NCI-H2196 treated with DMSO at 0.1 percent for 48 hours (cell line): ENCODE data around the gene OR4S1.
"Not testable (repeated sequence)": the region's sequence is repeated elsewhere in the genome, so short reads cannot be mapped to it uniquely, and the experiment has no call there.

Source experiments
- DNase-seq: peaks from one replicate; lab custom pipeline; 2025; ENCODE audit not compliant: unreplicated experiment; lab: John Stamatoyannopoulos, UW

OR4S1 gene, protein sequence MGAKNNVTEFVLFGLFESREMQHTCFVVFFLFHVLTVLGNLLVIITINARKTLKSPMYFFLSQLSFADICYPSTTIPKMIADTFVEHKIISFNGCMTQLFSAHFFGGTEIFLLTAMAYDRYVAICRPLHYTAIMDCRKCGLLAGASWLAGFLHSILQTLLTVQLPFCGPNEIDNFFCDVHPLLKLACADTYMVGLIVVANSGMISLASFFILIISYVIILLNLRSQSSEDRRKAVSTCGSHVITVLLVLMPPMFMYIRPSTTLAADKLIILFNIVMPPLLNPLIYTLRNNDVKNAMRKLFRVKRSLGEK

DNA sequence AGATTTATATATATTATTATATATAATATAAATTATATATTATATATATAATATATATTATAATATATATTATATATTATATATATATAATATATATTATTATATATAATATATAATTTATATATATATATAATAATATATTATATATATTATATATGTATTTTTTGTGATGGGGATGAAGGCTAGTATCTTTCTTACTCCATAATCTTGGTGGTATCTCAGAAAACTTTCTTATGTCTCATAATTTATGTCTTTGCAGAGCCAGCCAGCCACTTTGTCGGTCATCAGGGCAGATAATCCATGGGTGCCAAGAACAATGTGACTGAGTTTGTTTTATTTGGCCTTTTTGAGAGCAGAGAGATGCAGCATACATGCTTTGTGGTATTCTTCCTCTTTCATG, at the start of gene OR4S1:
TSS of gene OR4S1 (plus strand) at position 301 of the 400 bp plus-strand sequence. CDS start at position 301, 0 bp downstream.
- DNase-seq = no peak

DNA sequence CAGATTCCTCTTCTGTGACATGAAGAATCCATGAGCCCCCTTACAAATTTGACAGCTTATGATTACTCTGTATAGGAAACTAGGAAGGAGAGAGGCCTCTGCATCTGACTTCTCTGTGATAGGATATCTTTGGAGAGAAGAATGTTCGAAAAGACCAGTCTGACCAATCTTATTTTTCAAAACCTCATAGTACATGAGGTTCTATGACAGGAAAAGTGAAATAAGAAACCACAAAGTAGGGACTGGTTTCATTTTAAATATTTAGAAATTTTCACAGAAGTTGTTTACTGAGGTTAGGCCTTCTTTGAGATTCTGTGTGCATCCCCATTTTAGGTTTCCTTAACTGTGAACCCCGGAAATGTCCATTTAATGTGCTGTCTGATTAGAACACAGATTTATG, 44.4 kb upstream of the OR4S1 start:
- no peak for DNase-seq

DNA sequence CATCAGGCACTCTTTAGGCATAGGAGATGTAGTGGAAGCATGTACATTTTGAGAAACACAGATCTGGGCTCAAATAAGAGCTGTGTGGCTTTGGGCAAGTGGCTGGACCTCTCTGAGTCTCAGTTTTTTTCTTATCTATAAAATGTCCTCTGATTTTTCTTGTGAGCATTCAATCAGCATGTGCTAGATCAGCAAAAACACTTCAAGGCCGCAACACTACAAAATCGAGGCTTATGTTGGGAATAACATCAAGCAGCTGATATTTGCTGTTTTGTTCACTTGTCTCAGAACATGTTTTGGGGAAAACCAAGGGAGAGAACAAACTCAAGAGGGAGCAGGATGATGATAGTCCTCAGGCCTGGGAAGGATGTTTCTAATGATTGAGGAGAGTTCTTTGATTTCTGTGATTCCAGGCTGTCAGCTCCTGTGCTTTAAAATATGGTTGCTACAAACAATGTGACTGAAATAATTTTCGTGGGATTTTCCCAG, 42.6 kb upstream of the OR4S1 start, which contains the start of gene OR4X1:
TSS of gene OR4X1 (plus strand) at position 439 of the 489 bp plus-strand sequence. CDS start at position 439, 0 bp downstream.
- DNase-seq = no peak

DNA sequence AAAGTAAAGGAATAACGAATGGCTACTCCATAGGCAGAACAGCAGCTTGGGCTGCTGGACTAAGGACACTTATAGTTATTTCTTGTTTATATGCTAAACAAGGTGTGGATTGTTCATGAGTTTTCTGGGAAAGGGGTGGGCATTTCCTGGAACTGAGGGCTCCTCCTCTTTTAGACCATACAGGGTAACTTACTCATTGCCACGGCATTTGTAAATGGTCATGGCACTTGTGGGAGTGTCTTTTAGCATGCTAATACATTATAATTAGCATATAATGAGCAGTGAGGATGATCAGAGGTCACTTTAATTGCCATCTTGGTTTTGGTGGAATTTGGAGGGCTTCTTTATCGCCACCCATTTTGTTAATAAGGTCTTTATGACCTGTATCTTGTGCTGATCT, 35.4 kb upstream of the OR4S1 start:
- DNase-seq = no peak

DNA sequence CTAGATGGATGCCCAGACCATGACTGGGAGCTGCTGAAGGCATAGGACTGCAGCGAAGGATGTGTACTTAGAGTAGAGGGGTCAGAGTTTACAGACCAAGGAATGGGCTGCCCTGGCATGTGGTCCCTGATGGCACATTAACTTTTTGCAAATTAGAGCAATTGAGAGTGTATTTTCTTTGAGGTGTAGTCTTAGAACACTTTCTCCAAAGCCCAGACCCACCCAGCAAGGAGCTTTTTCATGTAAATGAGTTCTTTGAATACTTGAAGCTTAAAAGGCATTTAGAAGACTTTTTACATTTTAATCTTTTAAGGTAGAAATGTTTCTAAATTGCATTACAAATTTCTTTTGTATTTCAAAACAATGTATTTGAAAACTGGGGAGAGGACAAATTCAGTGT, 33.4 kb upstream of the OR4S1 start:
- DNase-seq = no peak

DNA sequence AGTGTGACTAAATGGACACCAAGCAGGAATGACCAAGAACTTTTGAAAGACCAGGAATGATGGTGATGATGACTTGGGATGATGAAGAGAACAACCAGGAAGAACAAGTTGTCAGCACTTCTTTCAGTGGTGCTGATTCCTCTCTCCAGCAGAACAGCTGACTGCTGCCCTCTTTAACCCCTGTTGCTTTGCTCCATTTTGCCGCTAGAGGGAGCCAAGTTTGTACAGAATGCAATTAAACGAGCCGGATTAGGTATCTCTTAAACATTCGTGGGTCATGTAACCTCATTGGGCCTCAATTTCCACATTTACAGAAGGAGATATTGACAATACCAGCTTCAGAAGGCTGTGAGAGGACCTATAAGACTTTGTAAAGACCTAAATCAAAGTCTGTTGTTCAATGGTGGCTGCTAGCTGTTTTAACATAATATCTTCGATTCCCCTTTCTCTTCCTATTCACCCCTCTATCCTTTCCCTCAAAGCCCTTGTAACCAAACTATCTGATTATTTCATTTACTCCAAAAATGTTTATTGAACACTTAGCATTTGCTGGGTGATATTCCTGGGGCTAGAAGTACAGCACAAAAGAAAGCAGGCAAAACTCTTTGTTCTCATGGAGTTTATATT, 1.9 kb downstream of the OR4S1 start:
- DNase-seq = peak; percentile 5

DNA sequence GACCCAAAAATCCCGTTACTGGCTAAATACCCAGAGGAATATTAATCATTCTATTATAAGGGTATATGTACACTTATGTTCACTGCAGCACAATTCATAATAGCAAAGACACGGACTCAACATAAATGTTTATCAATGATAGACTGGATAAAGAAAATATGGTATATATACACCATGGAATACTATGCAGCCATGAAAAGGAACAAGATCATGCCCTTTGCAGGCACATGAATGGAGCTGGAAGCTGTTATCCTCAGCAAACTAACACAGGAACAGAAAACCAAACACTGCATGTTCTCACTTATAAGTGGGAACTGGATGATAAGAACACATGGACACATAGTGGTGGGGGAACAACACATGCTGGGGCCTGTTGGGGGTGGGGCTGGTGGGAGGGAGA, 7.6 kb downstream of the OR4S1 start:
- not testable (repeated sequence) for DNase-seq

DNA sequence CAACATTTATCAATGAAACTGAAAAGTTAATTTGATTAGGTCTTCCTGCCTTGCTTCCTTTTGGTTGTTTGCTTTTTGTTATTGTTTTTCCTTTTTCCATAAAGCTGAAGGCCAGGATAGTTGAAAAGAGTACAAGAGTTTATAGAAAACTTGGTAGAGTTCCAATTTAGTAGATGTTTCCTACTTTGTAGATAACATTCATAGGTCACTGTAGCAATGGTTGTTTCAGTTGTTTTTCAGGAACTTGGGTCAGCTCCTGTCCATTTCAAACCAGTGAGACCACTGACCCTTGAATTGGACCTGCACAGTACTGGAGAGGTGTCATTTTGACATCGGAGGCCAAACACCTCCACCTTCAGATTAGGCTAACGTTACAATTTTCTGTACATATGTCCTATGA, 13.8 kb downstream of the OR4S1 start:
- DNase-seq = not testable (repeated sequence)

DNA sequence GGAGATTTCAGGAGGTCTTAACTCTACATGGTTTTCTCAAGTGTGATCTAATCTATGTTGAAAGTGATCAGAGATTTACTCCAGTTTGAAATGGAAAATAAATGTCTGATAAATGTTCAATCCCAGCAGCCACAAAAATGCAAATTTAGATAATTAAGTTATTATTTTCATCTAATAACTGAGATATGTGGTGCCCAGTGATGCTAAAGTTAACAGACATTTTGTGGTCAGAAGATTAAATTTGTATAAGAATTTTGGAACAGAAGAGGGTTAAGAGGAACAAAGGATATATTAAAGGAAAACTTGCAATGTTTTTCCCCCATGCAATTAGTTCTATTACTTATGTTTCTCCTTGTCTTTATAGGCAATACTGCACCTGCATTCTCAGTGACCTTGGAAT, 18.6 kb downstream of the OR4S1 start, which contains the start of gene OR4C3:
TSS of gene OR4C3 (plus strand) at position 301 of the 400 bp plus-strand sequence. CDS start 102 bp downstream, outside the sequence.
- not testable (repeated sequence) for DNase-seq

DNA sequence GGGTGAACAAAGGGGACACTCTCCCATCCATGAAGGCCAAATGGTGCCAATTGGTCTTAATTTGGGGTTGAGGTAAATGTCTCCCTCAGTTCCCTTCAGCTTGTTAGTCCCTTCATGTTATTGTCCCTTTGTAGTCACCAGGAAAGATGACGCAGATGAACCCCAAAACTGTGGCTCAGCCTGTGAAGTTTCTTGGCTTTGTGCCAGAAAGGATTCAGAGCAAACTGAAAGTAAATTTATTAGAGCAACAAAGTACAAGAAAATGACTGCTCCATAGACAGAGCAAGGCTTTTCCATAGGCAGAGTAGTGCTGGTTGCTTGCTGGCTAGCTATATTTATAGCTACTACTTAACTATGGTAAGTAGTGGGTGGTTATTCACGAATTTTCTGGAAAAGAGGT, 35.4 kb downstream of the OR4S1 start:
- DNase-seq = no peak

DNA sequence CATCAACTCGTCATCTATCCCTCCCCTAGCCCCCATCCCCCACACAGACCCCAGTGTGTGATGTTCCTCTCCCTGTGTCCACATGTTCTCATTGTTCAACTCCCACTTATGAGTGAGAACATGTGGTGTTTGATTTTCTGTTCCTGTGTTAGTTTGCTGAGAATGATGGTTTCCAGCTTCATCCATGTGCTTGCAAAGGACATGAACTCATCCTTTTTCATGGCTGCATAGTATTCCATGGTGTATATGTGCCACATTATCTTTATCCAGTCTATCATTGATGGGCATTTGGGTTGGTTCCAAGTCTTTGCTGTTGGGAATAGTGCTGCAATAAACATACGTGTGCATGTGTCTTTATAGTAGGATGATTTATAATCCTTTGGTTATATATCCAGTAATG, 36.5 kb downstream of the OR4S1 start:
- not testable (repeated sequence) for DNase-seq

DNA sequence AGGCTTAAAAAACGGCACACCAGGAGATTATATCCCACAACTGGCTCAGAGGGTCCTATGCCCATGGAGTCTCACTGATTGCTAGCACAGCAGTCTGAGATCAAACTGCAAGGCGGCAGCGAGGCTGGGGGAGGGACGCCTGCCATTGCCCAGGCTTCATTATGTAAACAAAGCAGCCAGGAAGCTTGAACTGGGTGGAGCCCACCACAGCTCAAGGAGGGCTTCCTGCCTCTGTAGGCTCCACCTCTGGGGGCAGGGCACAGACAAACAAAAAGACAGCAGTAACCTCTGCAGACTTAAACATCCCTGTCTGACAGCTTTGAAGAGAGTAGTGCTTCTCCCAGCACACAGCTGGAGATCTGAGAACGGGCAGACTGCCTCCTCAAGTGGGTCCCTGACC, 40.3 kb downstream of the OR4S1 start:
- DNase-seq = not testable (repeated sequence)

DNA sequence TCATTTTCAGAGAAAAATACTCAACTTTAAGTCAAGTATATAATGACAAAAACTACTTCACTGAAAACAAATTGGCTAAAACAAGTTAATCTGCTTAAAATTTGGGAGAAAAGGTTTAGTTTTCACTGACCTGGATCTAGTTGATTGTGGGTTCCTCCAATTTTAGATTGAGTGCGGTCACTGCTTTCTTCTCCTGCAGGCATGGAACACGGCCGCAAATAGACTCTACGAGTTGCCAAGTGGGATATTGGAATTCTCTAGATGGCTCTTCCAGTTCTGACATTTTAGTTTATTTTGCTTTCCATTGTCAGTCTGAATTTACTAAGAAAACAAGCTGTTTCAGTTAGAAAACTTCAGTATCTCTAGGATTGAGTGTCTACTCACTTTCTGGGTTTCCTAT, 48.0 kb downstream of the OR4S1 start:
- DNase-seq = no peak

DNA sequence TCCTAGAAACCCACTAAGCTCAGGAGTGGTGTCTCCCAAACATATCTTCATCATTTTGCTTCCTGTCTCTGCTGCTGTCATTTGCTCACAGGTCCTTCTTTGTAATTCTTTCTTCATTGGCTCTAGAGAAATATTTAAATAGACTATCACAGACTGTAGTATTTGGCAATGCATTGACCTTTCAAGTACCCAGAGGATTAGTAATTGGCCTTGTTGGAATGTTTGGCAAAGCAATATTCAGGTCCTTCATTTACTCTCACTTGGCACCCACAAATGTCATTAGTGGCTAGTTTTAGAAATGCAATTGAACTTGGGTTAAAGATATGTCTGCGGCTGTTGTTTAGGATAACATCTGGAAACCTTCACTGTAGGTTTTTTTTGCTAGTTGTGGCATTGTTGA, 48.7 kb downstream of the OR4S1 start:
- DNase-seq = no peak
